ENCODE results near the gene MARK3.
"Not testable (repeated sequence)": the region's sequence is repeated elsewhere in the genome, so short reads cannot be mapped to it uniquely, and the experiment has no call there.

The MARK3 gene

GRCh38 chr14:103385152-103385928 lies at the start of gene MARK3:
MARK3 (plus strand) TSS chr14:103385415; CDS start chr14:103386030, 615 bp downstream.
- peak; percentile 99 for DNase-seq (ENCODE audit: low spot score)

GRCh38 chr14:103336191-103336590 lies 49.0 kb upstream of the MARK3 start:
- no peak for DNase-seq (ENCODE audit: low spot score)

- no peak for DNase-seq (ENCODE audit: low spot score)
Observed at GRCh38 chr14:103337794-103338193, 47.4 kb upstream of the MARK3 start.

- DNase-seq (ENCODE audit: low spot score) = no peak
Observed at GRCh38 chr14:103339561-103339960, 45.7 kb upstream of the MARK3 start.

- no peak for DNase-seq (ENCODE audit: low spot score)
Observed at GRCh38 chr14:103340480-103341212, 44.6 kb upstream of the MARK3 start.

GRCh38 chr14:103341250-103342129 lies 43.7 kb upstream of the MARK3 start:
- no peak for DNase-seq (ENCODE audit: low spot score)

- DNase-seq (ENCODE audit: low spot score) = no peak
Observed at GRCh38 chr14:103343164-103343879, 41.9 kb upstream of the MARK3 start.

- no peak for DNase-seq (ENCODE audit: low spot score)
Observed at GRCh38 chr14:103343905-103344797, 41.1 kb upstream of the MARK3 start.

GRCh38 chr14:103346286-103346685 lies 38.9 kb upstream of the MARK3 start:
- DNase-seq (ENCODE audit: low spot score) = no peak

- no peak for DNase-seq (ENCODE audit: low spot score)
Observed at GRCh38 chr14:103347091-103347815, 38.0 kb upstream of the MARK3 start.

- no peak for DNase-seq (ENCODE audit: low spot score)
Observed at GRCh38 chr14:103348154-103348553, 37.1 kb upstream of the MARK3 start.

GRCh38 chr14:103349982-103350381 lies 35.2 kb upstream of the MARK3 start:
- no peak for DNase-seq (ENCODE audit: low spot score)

GRCh38 chr14:103353362-103353761 lies 31.9 kb upstream of the MARK3 start:
- no peak for DNase-seq (ENCODE audit: low spot score)

GRCh38 chr14:103354141-103354540 lies 31.1 kb upstream of the MARK3 start:
- no peak for DNase-seq (ENCODE audit: low spot score)

- DNase-seq (ENCODE audit: low spot score) = no peak
Observed at GRCh38 chr14:103356024-103356682, 29.1 kb upstream of the MARK3 start.

- DNase-seq (ENCODE audit: low spot score) = not testable (repeated sequence)
Observed at GRCh38 chr14:103357552-103357951, 27.7 kb upstream of the MARK3 start.

- DNase-seq (ENCODE audit: low spot score) = no peak
Observed at GRCh38 chr14:103360548-103360947, 24.7 kb upstream of the MARK3 start.

GRCh38 chr14:103361867-103362266 lies 23.3 kb upstream of the MARK3 start:
- DNase-seq (ENCODE audit: low spot score) = no peak

- DNase-seq (ENCODE audit: low spot score) = no peak
Observed at GRCh38 chr14:103362780-103363179, 22.4 kb upstream of the MARK3 start.
